Mesenchymal stem cell (in vitro differentiated cells and primary cell): ENCODE results near the gene NR1H2.

Experiments
- DNase-seq: peaks from one replicate; pipeline ENCODE4 v3.0.0-alpha.2; 2013
- H2AFZ ChIP-seq: one replicate; pipeline ENCODE4 v1.6.1; 2013; ENCODE audit warnings: low read depth, mild to moderate bottlenecking, control low read depth, inconsistent platforms, low read length, moderate library complexity
- H2AK5ac ChIP-seq: 2 replicates; pipeline ENCODE4 v1.6.1; 2013; ENCODE audit warnings: low read length, moderate library complexity, mild to moderate bottlenecking, inconsistent platforms; ENCODE audit not compliant: severe bottlenecking
- H2BK120ac ChIP-seq: one replicate; pipeline ENCODE4 v1.6.1; 2013; ENCODE audit warnings: low read depth, mild to moderate bottlenecking, inconsistent platforms, low read length, moderate library complexity
- H2BK12ac ChIP-seq, 2 experiments: one replicate each; pipeline ENCODE4 v1.6.1; 2013; ENCODE audit warnings: inconsistent platforms in 2 of 2, low read length in 2 of 2, mild to moderate bottlenecking in 2 of 2, moderate library complexity in 2 of 2, control low read depth in 1 of 2
- H2BK15ac ChIP-seq: one replicate; pipeline ENCODE4 v1.6.1; 2013; ENCODE audit warnings: mild to moderate bottlenecking, low read depth, inconsistent platforms; ENCODE audit not compliant: poor library complexity, severe bottlenecking
- H2BK5ac ChIP-seq: 2 replicates; pipeline ENCODE4 v1.6.1; 2013; ENCODE audit warnings: low read depth, mild to moderate bottlenecking, low read length, control low read depth, inconsistent platforms; ENCODE audit not compliant: poor library complexity, severe bottlenecking
- H3K14ac ChIP-seq, 2 experiments: one replicate each; pipeline ENCODE4 v1.6.1; 2013; ENCODE audit warnings: inconsistent platforms in 2 of 2, low read length in 2 of 2, control low read depth in 1 of 2, mild to moderate bottlenecking in 1 of 2, moderate library complexity in 1 of 2
- H3K18ac ChIP-seq, 2 experiments: one replicate each; pipeline ENCODE4 v1.6.1; 2013; ENCODE audit warnings: inconsistent platforms in 2 of 2, low read length in 2 of 2, control low read depth in 1 of 2, low read depth in 1 of 2, mild to moderate bottlenecking in 1 of 2
- H3K23ac ChIP-seq, 2 experiments: one replicate each; pipeline ENCODE4 v1.6.1; 2013; ENCODE audit warnings: inconsistent platforms in 2 of 2, low read length in 2 of 2, mild to moderate bottlenecking in 2 of 2, moderate library complexity in 2 of 2, control low read depth in 1 of 2
- H3K27ac ChIP-seq: 2 replicates; pipeline ENCODE4 v1.5.1; 2013; ENCODE audit warnings: mild to moderate bottlenecking, moderate library complexity, low read length, control low read depth, inconsistent platforms; ENCODE audit not compliant: poor library complexity, severe bottlenecking
- H3K27me3 ChIP-seq, 2 experiments: 2 replicates each; pipeline versions ENCODE4 v1.6.1 to v1.7.0; 2013; ENCODE audit warnings: low read length in 2 of 2, mild to moderate bottlenecking in 2 of 2, moderate library complexity in 2 of 2, control low read depth in 1 of 2, inconsistent platforms in 1 of 2; ENCODE audit not compliant: control insufficient read depth in 1 of 2, insufficient read depth in 1 of 2
- H3K36me3 ChIP-seq, 2 experiments: 2 replicates each; pipeline versions ENCODE4 v1.6.1 to v1.7.0; 2013; ENCODE audit warnings: low read length in 2 of 2, control low read depth in 1 of 2, inconsistent platforms in 1 of 2, low read depth in 1 of 2, mild to moderate bottlenecking in 1 of 2; ENCODE audit not compliant: insufficient read depth in 2 of 2, control insufficient read depth in 1 of 2
- H3K4ac ChIP-seq, 2 experiments: one replicate each; pipeline ENCODE4 v1.6.1; 2013; ENCODE audit warnings: inconsistent platforms in 2 of 2, low read length in 2 of 2, mild to moderate bottlenecking in 2 of 2, moderate library complexity in 2 of 2, control low read depth in 1 of 2, low read depth in 1 of 2
- H3K4me1 ChIP-seq: 2 replicates; pipeline ENCODE4 v1.6.1; 2013; ENCODE audit warnings: low read depth, low read length, control low read depth; ENCODE audit not compliant: control insufficient read depth, insufficient read depth
- H3K4me2 ChIP-seq: 2 replicates; pipeline ENCODE4 v1.6.1; 2013; ENCODE audit warnings: low read length, mild to moderate bottlenecking, inconsistent platforms; ENCODE audit not compliant: poor library complexity, severe bottlenecking
- H3K4me3 ChIP-seq, 2 experiments: 2 replicates each; pipeline versions ENCODE4 v1.5.1 to v1.7.0; 2013; ENCODE audit warnings: low read length in 2 of 2, mild to moderate bottlenecking in 2 of 2, control low read depth in 1 of 2, low read depth in 1 of 2; ENCODE audit not compliant: insufficient read depth in 1 of 2
- H3K79me1 ChIP-seq: replicated peaks from 2 replicates; pipeline ENCODE4 v1.6.1; 2013; ENCODE audit warnings: mild to moderate bottlenecking, control low read depth, low read length, inconsistent platforms; ENCODE audit not compliant: poor library complexity, severe bottlenecking
- H3K9ac ChIP-seq: 2 replicates; pipeline ENCODE4 v1.7.0; 2013; ENCODE audit warnings: mild to moderate bottlenecking, low read length, moderate library complexity
- H3K9me3 ChIP-seq: 2 replicates; pipeline ENCODE4 v1.7.0; 2013; ENCODE audit warnings: mild to moderate bottlenecking, low read length; ENCODE audit not compliant: control insufficient read depth
- H4K8ac ChIP-seq: one replicate; pipeline ENCODE4 v1.6.1; 2013; ENCODE audit warnings: inconsistent platforms, mild to moderate bottlenecking, low read length, moderate library complexity
- H4K91ac ChIP-seq: one replicate; pipeline ENCODE4 v1.6.1; 2013; ENCODE audit warnings: mild to moderate bottlenecking, low read length, inconsistent platforms
- WGBS: methylation state at CpG from one replicate; pipeline ENCODE4 v1.1.7; 2013; ENCODE audit warnings: mixed read lengths; 5-methylcytosine and 5-hydroxymethylcytosine counted together

Gene NR1H2

DNA sequence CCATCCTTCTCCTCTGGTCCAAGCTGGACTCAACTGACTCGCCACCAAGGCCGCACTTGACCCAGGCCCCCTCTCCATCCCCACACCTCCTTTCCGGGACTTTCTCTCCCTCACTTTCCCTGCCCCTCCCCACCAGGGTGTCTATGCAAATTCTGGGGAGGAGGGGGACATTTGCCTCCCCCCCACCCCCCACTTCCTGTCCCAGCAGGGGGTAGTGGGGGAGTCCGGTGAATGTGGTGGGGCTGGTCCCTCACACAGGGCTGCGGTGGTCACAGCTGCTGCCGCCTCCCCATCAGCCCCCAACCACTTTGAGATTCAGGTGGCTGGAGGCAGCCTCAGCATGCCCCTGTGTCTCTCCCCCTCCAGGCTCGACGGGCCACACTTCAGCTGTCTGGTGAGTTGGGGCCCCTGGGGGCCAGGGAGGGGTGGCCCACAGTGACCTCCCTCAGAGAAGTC lies 43.4 kb downstream of the NR1H2 start:
- Histone ChIP-seq H3K18ac (no peak overlapping the region), H2AFZ (no peak overlapping the region), H3K36me3 (peaks cover 0 to 17% of the 10 kb centered on the region in 2 experiments), H2BK5ac (no peak overlapping the region), H3K9ac (no peak overlapping the region), H3K79me1 (no peaks in the 10 kb centered on the region), H3K4me2 (no peak overlapping the region), H2BK12ac (no peak overlapping the region), H4K91ac (no peak overlapping the region), H3K27ac (no peak overlapping the region), H2BK120ac (no peak overlapping the region), H3K14ac (no peak overlapping the region), H2BK15ac (no peak overlapping the region), H3K27me3 (peaks cover 23 to 43% of the 10 kb centered on the region in 2 experiments), H4K8ac (no peak overlapping the region), H2AK5ac (no peak overlapping the region), H3K4me3 (no peak overlapping the region), H3K9me3 (peaks cover 2% of the 10 kb centered on the region), H3K4me1 (peaks cover 13% of the 10 kb centered on the region), H3K23ac (no peak overlapping the region), H3K4ac (no peak overlapping the region)
- 11% methylated on average over 5 of the region's 8 CpGs for WGBS
- no peak for DNase-seq

GRCh38 chr19:50420127-50420526 lies 43.9 kb downstream of the NR1H2 start:
- Histone ChIP-seq H4K8ac (no peak overlapping the region), H4K91ac (no peak overlapping the region), H3K4me1 (peaks cover 12% of the 10 kb centered on the region), H3K9ac (no peak overlapping the region), H3K14ac (no peak overlapping the region), H2BK15ac (no peak overlapping the region), H2AFZ (no peak overlapping the region), H3K23ac (no peak overlapping the region), H3K27ac (no peak overlapping the region), H3K4me3 (no peak overlapping the region), H3K4ac (no peak overlapping the region), H3K4me2 (no peak overlapping the region), H2BK120ac (no peak overlapping the region), H3K36me3 (peaks cover 0 to 12% of the 10 kb centered on the region in 2 experiments), H3K18ac (no peak overlapping the region), H2BK5ac (no peak overlapping the region), H2AK5ac (no peak overlapping the region), H3K79me1 (no peaks in the 10 kb centered on the region), H3K27me3 (peaks cover 23 to 43% of the 10 kb centered on the region in 2 experiments), H2BK12ac (no peak overlapping the region), H3K9me3 (peaks cover 2% of the 10 kb centered on the region)
- no peak for DNase-seq
- 56% methylated on average over 3 of the region's 3 CpGs for whole genome bisulfite sequencing

DNA sequence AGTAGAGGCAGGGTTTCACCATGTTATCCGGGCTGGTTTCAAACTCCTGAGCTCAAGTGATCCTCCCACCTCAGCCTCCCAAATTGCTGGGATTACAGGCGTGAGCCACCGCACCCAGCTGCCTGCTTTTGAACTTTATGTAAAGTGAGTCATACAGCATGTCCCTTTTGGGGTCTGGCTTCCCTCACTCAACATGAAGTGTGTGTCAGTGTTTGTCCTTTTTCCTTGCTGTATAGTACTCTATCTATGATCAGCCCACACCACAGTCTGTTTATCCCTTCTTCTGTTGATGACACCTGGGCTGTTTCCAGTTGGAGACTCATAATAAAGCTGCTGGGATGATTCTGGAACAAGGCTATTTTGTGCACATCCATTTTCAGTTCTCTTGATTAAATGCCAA lies 44.6 kb downstream of the NR1H2 start:
- Histone ChIP-seq H3K4me2 (no peak overlapping the region), H3K36me3 (peaks cover 0 to 5% of the 10 kb centered on the region in 2 experiments), H2BK12ac (no peak overlapping the region), H2BK15ac (no peak overlapping the region), H3K9ac (no peak overlapping the region), H2BK5ac (no peak overlapping the region), H3K9me3 (peaks cover 2% of the 10 kb centered on the region), H4K8ac (no peak overlapping the region), H3K79me1 (no peaks in the 10 kb centered on the region), H4K91ac (no peak overlapping the region), H3K27ac (no peak overlapping the region), H3K27me3 (peaks cover 23 to 43% of the 10 kb centered on the region in 2 experiments), H3K4me1 (peaks cover 10% of the 10 kb centered on the region), H3K23ac (no peak overlapping the region), H2BK120ac (no peak overlapping the region), H3K4me3 (no peak overlapping the region), H2AK5ac (no peak overlapping the region), H3K14ac (no peak overlapping the region), H2AFZ (no peak overlapping the region), H3K18ac (no peak overlapping the region), H3K4ac (no peak overlapping the region)
- no peak for DNase-seq
- WGBS, result 67% methylated on average over 3 of the region's 3 CpGs

- Histone ChIP-seq H3K4me2 (no peak overlapping the region), H3K9ac (no peak overlapping the region), H4K91ac (no peak overlapping the region), H2BK12ac (no peak overlapping the region), H3K23ac (no peak overlapping the region), H4K8ac (no peak overlapping the region), H3K27ac (no peak overlapping the region), H3K18ac (no peak overlapping the region), H2BK120ac (no peak overlapping the region), H2AK5ac (no peak overlapping the region), H3K14ac (no peak overlapping the region), H3K4me3 (no peak overlapping the region), H3K27me3 (peaks cover 23 to 43% of the 10 kb centered on the region in 2 experiments), H3K9me3 (peaks cover 2% of the 10 kb centered on the region), H3K36me3 (no peaks in the 10 kb centered on the region), H3K4me1 (peaks cover 11% of the 10 kb centered on the region), H2BK5ac (no peak overlapping the region), H3K79me1 (no peaks in the 10 kb centered on the region), H3K4ac (no peak overlapping the region), H2AFZ (no peak overlapping the region), H2BK15ac (no peak overlapping the region)
- no peak for DNase-seq
- 85% methylated on average over 12 of the region's 18 CpGs for WGBS
These were observed 46.4 kb downstream of the NR1H2 start for GRCh38 chr19:50422397-50423278.
